NCI-H446 (cell line): ENCODE results near the gene CDC34.

Experiments used
- DNase-seq, 2 experiments: peaks; one replicate each; lab custom pipeline; 2025; lab: John Stamatoyannopoulos, UW

Gene CDC34, protein sequence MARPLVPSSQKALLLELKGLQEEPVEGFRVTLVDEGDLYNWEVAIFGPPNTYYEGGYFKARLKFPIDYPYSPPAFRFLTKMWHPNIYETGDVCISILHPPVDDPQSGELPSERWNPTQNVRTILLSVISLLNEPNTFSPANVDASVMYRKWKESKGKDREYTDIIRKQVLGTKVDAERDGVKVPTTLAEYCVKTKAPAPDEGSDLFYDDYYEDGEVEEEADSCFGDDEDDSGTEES

DNA sequence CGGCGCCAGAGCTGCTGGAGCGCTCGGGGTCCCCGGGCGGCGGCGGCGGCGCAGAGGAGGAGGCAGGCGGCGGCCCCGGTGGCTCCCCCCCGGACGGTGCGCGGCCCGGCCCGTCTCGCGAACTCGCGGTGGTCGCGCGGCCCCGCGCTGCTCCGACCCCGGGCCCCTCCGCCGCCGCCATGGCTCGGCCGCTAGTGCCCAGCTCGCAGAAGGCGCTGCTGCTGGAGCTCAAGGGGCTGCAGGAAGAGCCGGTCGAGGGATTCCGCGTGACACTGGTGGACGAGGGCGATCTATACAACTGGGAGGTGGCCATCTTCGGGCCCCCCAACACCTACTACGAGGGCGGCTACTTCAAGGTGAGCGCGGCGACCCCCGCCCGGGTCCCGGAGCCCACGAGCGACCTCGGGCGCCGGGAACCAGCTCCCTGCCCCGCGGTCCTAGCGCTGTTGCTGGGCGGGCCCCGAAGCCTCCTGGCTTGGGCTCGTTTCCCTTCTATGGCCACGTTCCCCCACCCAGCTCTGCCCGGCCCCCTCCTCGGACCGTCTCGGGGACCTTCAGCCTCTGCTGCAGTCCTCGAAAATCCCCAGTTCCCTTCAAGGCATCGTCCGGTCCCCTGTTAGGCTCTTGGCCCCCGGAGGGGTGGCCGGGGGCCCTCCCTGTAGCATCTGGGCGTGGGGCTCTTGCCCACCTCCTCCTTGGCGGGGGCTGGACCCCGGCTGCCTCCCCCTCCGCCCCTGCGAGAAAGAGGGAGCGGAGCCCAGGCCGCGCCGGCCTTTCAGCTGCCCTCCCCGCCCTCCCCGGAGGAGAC, at the start of gene CDC34:
Gene CDC34 (plus strand): TSS at position 8 of the 808 bp plus-strand sequence. CDS start 172 bp downstream, at position 180.
- DNase-seq = no peak

DNA sequence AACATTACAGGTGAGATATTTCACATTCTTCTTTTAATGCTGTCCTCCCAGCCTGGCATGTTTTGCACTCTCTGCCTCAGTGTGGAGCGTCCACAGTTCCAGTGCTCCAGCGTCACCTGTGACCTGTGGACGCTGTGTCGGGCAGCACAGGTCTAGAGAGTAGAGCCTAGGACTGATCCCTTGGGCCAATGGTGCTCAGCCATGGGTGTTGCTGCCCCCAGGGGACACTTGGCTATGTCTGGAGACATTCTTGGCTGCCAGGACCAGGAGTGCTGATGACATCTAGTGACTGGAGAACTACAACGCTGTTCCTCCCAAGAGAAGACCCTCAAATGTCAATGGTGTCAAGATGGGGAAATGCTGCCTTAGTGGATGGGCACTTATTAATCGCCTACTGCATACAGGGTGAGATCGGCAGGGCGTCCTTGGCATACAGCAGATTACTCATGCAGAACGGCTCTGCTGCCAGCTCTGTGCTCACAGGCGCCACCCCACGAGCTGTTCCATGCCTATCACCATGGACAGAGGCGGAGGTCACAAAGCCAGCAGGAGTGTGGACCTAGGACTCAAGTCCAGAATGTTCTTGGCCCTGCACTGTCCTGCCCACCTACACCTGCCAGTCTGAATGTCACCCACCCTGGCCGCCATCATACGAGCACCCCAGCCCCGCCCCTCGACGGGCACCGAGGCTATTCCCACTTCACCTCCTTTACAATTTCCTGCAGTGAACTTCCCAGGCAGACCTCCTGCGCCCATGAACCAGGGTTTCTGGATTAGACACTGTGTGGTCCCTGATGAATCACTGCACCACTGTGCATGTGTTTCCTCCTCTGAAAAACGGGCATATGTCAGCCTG, 49.1 kb upstream of the CDC34 start:
- no peak for DNase-seq

DNA sequence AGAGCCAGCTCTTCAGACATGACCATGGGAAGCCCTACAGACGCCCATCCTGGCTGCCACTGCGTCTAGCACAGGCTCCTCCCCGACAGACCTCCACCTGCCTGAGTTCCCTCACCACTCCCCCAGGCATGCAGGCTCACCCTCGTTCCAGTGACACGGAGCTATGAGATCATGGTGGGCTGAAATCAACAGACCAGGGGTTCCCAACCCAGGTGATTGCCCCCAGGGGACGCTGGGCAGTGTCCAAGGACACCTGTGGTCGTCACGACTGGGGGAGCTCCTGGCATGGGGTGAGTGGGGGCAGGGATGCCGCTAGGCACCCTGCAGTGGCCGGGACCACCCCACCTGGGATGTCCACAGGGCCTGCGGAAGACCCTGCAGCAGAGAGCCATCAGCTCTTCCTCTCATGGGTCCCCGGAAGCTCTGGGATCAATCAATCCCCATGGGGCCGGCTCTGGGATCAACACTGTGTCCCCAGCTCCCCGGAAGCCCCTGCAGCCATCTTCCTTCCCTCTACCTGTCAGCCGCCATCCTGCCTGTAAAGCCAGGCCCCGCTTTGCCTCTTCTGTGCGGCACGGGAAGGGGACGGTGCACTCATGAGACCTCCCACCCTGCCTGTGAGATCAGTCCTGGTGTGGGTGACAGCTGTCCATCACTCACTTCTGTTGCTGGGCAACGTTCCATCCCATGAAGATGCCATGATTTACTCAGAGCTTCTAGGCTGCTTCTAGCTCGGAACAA, 48.1 kb upstream of the CDC34 start:
- no peak for DNase-seq

DNA sequence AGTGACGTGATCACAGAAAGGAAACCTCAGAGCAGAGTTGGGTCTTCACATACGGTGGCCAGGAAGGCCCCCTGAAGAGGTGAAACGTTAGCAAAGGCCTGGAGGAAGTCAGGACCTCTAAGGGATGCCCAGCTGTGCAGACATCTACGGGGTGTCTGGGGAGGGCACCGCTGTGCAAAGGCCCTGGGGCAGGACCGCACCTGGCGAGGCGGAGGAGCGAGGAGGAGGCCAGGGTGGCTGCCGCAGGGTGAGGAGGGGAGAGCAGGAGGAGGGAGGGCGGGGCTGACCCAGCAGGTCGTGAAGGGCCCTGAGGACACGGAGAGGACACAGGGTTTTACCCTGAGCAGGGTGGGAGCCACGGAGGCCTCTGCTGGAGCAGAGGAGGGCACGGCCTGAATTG, 47.1 kb upstream of the CDC34 start:
- DNase-seq = no peak

DNA sequence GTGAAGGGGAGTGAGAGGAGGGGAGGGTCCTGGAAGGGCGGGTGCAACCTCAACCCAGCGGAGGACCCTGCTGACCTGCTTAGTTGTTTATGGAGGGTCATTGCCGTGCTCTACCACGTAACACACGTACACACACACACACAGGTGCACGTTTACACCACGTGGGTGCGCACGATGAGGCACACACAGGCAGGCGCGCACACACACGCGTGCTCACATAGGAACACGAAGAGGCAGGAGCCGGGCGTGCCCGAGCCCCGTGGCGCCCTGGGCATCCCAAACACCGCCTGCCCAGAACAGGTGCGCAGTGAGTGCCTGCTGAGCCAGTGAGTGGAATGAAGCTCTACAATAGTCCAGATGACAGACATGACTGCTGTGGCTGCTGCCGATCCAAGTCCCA, 46.5 kb upstream of the CDC34 start:
- DNase-seq = no peak

DNA sequence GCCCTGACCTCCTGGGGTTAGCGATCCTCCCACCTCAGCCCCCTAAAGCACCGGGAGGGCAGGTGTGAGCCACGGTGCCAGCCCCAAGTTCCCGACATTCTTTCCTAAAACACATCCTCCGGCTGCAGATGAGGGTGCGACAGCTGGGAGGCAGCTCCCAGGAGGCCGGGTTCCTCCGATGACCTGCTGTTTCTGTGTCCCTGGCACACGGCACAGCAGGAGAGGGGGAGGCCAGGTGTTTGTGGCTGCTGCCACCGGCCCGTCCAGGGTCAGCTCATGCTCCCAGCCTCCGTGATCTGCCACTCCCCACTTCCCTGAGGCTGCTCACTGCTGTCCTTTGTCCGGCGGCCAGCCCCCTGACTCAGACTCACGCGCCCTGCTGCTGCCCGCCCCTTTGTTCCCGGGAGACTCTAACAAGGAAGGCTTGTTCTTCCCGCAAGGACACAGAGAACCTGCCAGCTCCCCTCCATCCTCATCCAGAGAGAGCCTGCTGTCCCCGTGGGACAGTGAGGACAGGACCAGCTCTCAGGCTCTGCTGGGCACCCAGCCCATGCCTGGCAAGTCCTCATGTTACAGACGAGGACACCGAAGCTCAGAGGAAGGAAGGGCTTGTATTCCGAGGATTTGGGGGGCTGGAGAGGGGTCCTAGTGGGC, 45.9 kb upstream of the CDC34 start:
- no peak for DNase-seq

DNA sequence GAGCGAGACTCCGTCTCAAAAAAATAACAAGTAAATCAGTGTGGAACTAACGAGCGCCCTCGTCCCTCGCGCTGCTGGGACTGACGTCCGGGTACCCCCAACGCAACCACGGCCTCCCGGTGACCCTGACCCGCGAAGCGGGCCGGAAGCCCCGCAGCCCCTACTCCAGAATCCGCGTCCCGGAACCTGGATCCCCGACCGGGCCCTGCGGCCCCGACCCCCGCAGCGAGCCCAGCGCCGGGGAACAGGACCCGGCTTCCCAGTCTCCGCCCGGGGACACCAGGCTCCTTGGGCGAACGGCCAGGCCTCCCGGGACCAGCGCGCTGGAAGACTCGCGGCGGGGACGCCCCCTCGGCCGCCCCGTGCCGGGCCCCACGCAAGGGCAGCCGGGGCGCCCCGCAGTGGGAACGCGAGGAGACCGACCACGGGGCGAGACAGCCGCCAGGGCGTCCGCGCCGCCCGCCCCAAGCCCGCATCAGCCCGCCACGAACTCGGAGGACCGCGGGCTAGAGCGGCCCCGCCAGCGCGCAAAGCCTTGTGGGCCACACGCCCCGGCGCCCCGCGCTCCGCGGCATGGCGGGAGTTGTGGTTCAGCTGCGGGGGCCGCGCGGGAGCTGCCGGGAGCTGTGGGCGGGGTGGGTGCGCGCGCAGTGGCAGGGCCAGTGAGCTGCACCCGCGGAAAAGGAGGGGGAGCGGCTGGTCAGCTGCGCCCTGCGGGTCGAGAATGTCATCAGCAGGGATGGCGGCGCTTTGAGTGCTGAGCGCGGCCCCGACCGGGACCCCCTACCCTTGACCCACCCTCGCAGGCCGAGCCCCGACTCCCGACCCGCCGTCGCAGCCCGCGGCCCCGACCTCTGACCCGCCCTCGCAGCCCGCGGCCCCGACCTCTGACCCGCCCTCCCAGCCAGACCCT, 42.8 kb upstream of the CDC34 start:
- DNase-seq = peak; percentile 86 to 96

DNA sequence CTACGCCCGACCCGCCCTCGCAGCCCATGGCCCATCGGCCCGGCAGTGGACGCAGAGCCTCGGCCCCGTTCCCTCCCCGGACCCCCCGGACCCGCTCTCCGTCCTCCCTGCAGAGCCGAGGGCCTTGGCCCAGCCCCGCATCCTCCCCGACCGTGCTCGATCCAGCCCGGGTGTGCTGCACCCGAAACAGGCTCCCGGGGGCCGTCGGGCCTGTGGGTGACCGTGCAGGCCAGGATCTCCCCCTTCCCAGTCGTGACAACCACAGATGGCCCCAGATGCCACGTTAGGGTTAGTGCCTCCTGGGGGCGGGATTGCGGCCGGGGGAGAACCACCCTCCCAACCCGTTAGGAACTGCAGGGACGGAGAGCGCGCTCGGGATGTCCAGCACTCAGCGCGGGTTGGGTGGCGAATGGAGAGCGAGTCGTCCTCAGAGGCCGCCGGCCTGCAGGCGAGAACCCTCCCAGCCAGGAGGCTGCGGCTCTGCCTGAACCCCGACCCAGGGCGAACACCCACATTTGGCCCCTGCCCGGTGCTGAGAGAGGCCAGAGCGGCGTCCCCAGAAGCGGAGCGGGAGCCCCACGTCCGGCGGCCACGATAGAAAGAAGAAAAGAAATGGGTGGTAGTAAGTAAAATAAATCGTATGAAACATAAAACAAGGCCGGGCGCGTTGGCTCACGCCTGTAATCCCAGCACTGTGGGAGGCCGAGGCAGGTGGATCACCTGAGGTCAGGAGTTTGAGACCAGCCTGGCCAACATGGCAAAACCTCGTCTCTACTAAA, 42.0 kb upstream of the CDC34 start:
- no peak for DNase-seq

DNA sequence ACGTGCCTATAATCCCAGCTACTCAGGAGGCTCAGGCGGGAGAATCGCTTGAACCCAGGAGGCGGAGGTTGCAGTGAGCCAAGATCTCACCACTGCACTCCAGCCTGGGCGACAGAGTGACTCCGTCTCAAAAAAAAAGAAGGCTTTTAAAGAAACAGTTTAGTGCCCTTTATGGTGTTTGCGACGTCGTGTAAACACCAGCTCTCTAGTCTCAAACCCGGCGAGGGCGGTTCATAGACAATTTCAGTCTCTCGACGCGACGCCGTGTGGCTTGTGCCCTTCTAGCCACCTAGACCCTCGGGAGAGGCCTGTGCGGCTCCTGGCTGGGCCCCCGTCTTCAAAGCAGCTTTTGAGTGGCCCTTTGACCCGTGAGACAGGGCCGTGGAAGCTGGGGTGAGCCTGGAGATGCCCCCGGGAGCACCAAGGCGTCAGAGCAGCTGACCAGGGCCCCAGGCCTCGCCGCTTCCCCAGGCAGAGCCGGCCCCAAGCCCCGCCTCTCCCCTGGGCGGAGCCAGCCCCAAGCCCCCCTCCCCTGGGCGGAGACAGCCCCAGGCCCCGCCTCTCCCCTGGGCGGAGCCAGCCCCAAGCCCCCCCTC, 40.3 kb upstream of the CDC34 start:
- DNase-seq = no peak

DNA sequence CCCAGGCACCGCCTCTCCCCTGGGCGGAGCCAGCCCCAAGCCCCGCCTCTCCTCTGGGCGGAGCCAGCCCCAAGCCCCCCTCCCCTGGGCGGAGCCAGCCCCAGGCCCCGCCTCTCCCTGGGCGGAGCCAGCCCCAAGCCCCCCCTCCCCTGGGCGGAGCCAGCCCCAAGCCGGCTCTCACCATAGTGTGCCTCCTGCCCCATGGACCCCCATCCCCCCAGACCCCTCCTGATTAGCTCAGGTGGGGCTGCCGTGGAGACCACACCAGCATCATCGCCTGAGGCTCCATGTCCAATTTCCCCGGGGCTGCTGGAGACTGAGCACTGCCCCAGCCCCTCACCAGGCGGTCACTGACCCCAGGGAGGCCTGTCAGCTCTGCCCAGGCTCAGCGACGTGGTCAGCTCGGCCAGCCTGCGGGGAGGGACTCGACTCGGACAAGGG, 39.4 kb upstream of the CDC34 start:
- DNase-seq = no peak

DNA sequence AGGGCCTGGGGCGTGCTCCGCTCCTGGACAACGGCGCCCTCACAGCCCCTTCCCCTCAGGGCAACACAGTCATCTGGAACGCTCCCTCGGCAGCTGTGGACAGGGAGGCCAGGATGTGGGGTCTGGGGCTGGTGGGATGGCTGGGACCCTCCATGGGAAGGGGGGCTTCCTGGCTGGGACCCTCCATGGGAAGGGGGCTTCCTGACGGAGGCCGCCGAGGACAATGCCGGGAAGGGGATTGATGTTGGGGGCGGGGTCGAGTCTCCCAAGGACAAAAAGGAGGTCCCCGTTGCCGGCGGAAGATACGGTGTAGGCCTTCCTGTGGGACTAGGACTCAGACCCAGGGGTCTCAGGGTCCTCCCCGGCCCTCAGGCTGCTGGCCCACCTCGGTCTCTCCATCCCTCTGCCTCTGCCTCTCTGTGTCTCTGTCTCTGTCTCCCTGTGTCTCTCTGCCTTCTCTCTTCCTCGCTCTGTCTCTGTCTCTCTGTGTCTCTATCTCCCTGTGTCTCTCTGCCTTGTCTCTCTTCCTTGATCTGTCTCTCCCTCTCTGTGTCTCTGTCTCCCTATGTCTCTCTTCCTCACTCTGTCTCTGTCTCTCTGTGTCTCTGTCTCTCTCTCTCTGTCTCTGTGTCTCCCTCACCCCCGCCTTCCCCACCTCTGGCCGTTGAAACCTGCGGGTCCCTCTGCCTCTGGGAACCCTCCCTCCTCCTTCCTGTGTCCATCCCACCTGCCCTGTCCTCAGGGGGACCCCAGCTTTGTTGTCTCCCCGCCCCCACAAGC, 38.0 kb upstream of the CDC34 start:
- DNase-seq = no peak

DNA sequence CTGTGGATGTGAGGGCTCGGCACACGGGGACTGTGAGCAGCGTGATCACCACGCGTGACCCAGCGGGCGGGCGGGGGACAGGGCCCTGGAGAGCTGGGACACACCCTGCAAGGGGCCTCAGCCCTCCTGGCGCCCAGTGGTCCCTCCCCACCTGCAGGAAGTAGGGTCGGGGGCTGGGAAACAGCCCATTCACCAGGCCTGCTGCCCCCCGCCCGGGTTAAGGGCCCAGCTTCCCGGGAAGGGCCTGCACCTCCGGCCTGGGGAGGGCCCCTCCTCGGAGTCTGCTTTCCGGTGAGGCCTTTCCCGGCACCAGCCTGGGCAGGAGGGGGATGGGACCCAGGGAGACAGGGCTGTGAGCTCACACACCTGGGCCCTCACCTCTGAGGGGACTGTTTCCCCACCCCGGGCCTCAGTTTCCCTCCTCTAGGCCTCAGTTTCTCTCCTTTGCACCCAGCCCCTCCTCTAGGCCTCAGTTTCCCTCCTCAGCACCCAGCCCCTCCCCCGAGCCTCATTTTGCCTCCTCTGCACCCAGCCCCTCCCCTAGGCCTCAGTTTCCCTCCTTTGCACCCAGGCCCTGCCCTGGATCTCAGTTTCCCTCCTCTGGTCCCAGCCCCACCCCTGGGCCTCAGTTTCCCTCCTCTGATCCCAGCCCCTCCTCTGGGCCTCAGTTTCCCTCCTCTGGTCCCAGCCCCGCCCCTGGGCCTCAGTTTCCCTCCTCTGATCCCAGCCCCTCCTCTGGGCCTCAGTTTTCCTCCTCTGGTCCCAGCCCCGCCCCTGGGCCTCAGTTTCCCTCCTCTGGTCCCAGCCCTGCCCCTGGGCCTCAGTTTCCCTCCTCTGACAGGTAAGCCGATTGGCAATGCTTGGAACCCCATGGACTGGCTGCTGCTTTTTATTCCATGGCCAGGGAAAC, 37.1 kb upstream of the CDC34 start:
- DNase-seq = no peak

DNA sequence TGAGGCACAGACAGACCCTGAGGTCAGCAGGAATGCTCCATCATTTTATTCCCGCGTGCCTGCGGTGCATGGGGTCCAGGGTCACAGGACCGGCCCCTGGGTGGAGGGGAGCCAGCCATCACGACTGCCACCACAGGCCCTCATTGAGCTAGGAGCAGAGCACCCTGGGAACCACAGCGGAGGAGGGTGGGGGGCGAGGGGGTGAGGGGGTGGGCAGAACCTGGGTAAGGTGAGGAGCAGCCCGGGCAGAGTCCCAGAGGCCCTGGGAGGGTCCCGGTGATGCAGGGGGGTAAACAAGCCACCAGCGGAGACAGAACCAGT, 36.5 kb upstream of the CDC34 start:
- no peak for DNase-seq

DNA sequence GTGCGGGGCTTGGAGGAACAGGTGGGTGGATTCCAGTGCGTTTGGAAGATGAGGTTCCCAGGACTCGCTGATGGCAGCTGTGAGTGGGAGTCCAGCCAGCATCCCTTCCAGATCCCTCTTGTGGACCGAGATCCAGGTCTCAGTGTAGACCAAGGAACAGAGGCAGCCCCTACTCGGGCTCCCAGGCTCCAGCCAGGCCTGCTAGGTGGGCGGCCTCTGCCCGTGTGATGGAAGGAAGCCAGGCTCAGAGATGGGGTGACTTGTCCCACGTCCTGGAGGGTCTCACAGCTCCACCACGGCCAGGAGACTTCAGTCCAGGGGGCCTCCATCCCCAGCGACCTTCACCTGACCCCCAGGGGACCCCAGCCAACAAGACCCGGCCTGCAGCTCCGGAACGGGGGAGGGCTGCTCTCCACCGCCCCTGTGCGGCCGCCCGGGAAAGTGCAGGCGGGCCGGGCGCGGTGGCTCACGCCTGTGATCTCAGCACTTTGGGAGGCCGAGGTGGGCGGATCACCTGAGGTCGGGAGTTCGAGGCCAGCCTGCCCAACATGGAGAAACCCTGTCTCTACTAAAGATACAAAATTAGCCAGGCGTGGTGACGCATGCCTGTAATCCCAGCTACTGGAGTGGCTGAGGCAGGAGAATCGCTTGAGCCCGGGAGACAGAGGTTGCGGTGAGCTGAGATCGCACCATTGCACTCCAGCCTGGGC, 36.0 kb upstream of the CDC34 start:
- peak; percentile 43 to 65 for DNase-seq

DNA sequence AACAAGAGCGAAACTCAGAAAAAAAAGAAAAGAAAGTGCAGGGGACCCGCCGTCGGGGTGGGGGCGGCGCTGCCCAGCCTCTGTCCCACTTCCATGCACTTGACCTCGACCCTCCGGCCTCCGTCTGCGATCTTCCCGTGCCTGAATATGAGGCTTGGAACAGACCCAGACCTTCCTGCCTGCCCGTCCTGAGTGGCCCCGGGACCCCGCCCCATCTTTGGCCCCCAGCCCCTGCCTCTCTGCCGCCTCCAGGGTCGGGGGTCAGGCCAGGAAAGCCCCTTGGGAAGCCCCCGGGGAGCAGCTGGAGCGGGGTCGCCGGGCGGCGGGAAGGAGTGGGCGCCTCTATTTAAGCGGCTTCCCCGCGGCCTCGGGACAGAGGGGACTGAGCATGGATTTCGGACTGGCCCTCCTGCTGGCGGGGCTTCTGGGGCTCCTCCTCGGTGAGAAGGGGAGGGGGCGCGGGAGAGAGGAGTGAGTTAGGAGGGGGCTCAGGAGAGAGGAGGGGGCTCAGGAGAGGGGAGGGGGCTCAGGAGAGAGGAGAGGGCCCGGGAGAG, 35.4 kb upstream of the CDC34 start, which contains the start of gene MADCAM1:
Gene MADCAM1 (plus strand): TSS at position 375 of the 554 bp plus-strand sequence. CDS start 14 bp downstream, at position 389.
- DNase-seq = no peak

DNA sequence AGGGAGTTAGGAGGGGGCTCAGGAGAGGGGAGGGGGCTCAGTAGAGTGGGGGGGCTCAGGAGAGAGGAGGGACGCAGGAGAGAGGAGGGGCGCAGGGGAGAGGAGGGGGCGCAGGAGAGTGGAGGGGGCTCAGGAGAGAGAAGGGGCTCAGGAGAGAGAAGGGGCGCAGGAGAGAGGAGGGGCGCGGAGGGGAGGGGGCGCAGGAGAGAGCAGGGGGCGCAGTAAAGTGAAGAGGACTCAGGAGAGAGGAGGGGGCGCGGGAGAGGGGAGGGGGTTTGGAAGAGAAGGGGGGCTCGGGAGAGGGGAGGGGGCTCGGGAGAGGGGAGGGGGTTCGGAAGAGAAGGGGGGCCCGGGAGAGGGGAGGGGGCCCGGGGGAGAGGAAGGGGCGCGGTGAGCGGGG, 34.6 kb upstream of the CDC34 start:
- no peak for DNase-seq
